SH-SY5Y (cell line): ENCODE measurements around the gene CENPA.

Experiments used
- GATA2 ChIP-seq: IDR thresholded peaks from 2 replicates; pipeline ENCODE4 v1.6.1; 2011; ENCODE audit warnings: mild to moderate bottlenecking, low read depth, low read length
- GATA3 ChIP-seq: IDR thresholded peaks from 2 replicates; pipeline ENCODE4 v1.6.1; 2011; ENCODE audit warnings: low read depth, mild to moderate bottlenecking, low read length, moderate library complexity

DNA sequence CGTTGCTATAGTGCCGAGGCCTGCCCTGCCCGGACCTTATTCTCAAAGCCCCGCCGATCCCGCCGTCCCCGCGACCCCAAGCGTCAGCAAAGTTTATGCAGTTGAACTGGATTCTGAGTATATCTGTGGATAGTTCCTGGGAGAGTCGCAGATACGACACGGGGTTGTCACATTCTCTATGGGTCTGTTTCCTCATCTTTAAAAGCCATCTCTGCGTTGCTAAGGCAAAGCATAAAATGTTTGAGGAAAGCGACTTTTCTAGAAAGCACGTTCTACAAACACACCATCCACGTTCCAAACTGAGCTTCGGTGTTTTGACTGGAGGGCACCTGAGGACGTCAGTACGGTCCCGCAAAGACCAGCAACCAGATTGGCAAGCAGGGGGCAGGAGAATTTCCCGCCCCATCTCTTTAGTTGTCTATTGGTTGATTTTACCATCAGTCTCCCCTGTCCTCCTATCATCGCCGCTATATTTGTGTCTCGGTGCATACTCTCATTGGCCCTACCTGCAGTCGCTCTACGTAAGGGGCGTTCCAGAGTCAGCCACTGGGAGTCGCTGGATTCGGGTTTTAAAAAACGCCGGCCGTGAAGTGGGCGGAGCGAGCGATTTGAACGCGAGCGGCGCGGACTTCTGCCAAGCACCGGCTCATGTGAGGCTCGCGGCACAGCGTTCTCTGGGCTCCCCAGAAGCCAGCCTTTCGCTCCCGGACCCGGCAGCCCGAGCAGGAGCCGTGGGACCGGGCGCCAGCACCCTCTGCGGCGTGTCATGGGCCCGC lies at the start of gene CENPA:
- TF ChIP-seq GATA2: no peak
- TF ChIP-seq GATA3: no peak
